SK-N-MC (cell line): ENCODE data around the gene SP140.
"Not testable (repeated sequence)": the region's sequence is repeated elsewhere in the genome, so short reads cannot be mapped to it uniquely, and the experiment has no call there.

Experiments
- DNase-seq: peaks from one replicate; pipeline ENCODE4 v3.0.0-alpha.2; 2011; ENCODE audit warnings: low read depth, low spot score
- H3K27ac ChIP-seq: fragments of 200-600 bp; sonication (generic); 2 replicates; pipeline ENCODE4 v1.5.1; 2016; ENCODE audit warnings: mixed run types
- H3K36me3 ChIP-seq: fragments of 200-600 bp; sonication (generic); 2 replicates; pipeline ENCODE4 v1.6.1; 2017; ENCODE audit warnings: antibody characterized with exemption, low read length, mixed read lengths; ENCODE audit not compliant: insufficient read depth
- H3K4me3 ChIP-seq: fragments of 200-600 bp; sonication (generic); 2 replicates; pipeline ENCODE4 v1.5.1; 2016
- H3K9ac ChIP-seq: fragments of 200-600 bp; sonication (generic); 2 replicates; pipeline ENCODE4 v1.8.0; 2017; ENCODE audit warnings: mixed run types, mixed read lengths; ENCODE audit not compliant: insufficient read length
- H3K9me3 ChIP-seq: fragments of 200-600 bp; sonication (generic); 2 replicates; pipeline ENCODE4 v1.6.1; 2017; ENCODE audit warnings: low read depth, mild to moderate bottlenecking, antibody characterized with exemption, low read length, moderate library complexity, mixed read lengths
- EZH2 ChIP-seq: fragments of 200-600 bp; sonication (generic); IDR thresholded peaks from one replicate; pipeline ENCODE4 v1.6.1; 2017; ENCODE audit warnings: antibody characterized with exemption
- FOXP2 ChIP-seq: optimal IDR thresholded peaks from 2 replicates; pipeline ENCODE3; 2011; ENCODE audit warnings: mild to moderate bottlenecking, moderate library complexity; ENCODE audit not compliant: insufficient read depth; ENCODE audit errors: extremely low read length, control extremely low read depth
- POLR2AphosphoS5 ChIP-seq: IDR thresholded peaks from 2 replicates; pipeline ENCODE4 v1.6.1; 2012; ENCODE audit warnings: mild to moderate bottlenecking, low read depth, low read length, borderline replicate concordance

The SP140 gene

DNA sequence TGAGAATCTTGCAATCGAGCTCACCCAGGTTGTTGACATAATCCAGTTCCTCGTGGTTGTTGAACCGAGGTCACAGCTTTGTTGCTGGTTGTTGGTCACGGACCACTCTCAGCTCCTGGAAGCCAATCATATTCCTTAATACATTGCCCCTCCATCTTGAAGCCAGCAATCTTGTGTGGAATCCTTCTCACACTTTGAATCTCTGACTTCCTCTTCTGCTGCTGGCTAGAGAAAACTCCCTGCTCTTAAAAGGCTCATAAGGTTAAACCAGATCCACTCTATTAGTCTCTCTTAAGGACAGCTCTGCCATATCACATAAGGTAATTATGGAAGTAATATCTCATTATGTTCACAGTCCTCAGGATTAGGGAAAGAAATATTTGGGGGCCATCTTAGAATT, 41.1 kb downstream of the SP140 start:
- H3K9ac ChIP-seq: no peak overlapping the region
- H3K4me3 ChIP-seq: no peak overlapping the region
- no peak for TF ChIP-seq POLR2AphosphoS5
- TF ChIP-seq FOXP2: no peak
- no peak for TF ChIP-seq EZH2
- H3K27ac ChIP-seq: no peak overlapping the region
- H3K36me3 ChIP-seq: no peaks in the 10 kb centered on the region
- no peaks in the 10 kb centered on the region for H3K9me3 ChIP-seq
- no peak for DNase-seq

DNA sequence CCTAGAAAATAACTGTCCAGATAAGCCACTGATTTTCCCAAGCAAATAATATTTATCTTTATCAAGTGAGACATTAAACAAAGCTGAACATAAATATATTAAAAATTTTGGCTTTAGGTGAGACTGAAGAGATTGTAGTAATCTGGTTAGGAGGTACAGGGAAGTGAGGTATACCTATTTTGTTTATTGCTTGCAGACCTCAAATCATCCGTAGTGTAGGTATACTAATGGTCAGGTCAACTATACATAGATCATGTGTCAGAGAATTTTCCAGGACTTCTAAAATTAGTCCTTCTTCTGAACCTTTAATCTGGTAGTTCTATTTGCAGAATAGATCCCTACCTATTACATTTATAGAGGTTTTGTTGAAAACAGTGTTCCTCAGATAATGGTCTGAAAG, 41.5 kb downstream of the SP140 start:
- no peak overlapping the region for H3K4me3 ChIP-seq
- H3K9ac ChIP-seq: no peak overlapping the region
- H3K27ac ChIP-seq: no peak overlapping the region
- H3K36me3 ChIP-seq: no peaks in the 10 kb centered on the region
- DNase-seq: no peak
- TF ChIP-seq EZH2: no peak
- TF ChIP-seq POLR2AphosphoS5: no peak
- TF ChIP-seq FOXP2: no peak
- no peaks in the 10 kb centered on the region for H3K9me3 ChIP-seq

DNA sequence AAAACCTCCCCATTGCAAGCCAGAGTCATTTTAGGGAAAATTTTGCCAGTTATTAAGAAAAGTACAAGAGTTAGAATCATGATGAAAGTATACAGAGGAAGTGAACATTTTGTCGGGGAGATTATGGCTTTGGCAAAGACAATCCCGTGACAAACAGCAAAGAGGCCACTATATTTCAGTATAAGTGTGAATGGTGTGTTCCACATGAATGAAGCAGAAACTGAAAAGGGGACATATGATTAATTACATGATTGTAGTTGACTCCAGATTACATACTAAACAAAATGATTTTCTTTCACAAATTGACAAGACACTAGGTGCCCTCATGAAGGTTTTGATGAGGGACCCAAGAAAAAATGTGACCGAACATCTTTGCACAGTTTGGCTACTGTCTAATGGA, 42.0 kb downstream of the SP140 start:
- no peak overlapping the region for H3K27ac ChIP-seq
- no peak for DNase-seq
- H3K4me3 ChIP-seq: no peak overlapping the region
- no peaks in the 10 kb centered on the region for H3K36me3 ChIP-seq
- no peak for TF ChIP-seq POLR2AphosphoS5
- TF ChIP-seq EZH2: no peak
- no peak for TF ChIP-seq FOXP2
- no peaks in the 10 kb centered on the region for H3K9me3 ChIP-seq
- no peak overlapping the region for H3K9ac ChIP-seq

DNA sequence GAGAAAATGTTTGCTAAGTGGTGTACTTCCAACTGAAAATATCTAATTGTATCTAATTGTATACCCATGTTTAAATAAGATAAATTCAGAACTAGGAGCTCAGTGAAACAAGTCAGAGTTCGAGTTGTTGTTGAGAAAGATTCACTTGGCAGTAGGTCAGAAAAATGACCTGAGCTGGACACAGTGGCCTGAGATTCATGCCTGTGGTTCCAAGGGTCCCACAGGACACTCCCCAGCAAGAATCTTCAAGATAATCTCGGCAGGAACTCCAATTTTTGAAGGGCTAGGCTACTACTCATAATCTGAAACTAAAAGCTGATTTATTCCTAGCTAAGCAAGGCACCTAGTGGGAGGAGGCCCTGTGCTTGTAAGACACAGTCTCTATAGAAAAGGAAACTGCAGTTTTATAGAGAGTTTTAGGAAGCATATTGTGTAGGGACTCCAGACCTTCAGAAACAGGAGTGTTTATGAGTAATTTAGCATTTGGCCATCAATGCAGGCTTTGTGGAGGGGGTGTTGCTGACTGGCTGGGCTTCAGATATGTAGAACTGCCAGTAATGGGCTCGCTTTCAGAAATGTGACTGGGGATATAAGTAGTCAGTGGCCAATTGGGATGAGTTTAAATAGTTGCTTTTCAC, 43.2 kb downstream of the SP140 start:
- Histone ChIP-seq H3K9me3 (no peaks in the 10 kb centered on the region), H3K36me3 (no peaks in the 10 kb centered on the region), H3K27ac (no peak overlapping the region), H3K9ac (no peak overlapping the region), H3K4me3 (no peak overlapping the region)
- no peak for DNase-seq
- TF ChIP-seq EZH2 (no peak), POLR2AphosphoS5 (no peak), FOXP2 (no peak)

DNA sequence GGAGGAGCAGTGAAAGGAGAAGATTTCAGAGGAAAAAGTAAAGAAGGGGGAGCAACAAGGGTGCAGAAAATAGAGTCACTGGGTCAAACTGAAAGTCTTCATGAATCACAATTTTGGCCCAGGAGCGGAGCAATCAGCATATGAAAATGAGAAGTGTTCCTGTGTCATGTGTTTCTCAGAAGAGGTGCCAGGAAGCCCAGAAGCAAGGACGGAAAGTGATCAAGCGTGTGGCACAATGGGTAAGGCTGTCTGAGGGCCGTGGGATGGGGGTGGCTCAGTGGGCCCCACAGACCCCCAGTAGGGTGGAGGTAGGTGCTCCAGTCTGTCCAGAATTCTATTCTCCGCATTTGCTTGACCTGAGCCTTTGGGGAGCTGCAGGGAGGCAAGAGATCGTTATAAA, 44.2 kb downstream of the SP140 start:
- DNase-seq: no peak
- Histone ChIP-seq H3K4me3 (no peak overlapping the region), H3K36me3 (no peaks in the 10 kb centered on the region), H3K27ac (no peak overlapping the region), H3K9me3 (no peaks in the 10 kb centered on the region), H3K9ac (no peak overlapping the region)
- TF ChIP-seq POLR2AphosphoS5 (no peak), EZH2 (no peak), FOXP2 (no peak)

DNA sequence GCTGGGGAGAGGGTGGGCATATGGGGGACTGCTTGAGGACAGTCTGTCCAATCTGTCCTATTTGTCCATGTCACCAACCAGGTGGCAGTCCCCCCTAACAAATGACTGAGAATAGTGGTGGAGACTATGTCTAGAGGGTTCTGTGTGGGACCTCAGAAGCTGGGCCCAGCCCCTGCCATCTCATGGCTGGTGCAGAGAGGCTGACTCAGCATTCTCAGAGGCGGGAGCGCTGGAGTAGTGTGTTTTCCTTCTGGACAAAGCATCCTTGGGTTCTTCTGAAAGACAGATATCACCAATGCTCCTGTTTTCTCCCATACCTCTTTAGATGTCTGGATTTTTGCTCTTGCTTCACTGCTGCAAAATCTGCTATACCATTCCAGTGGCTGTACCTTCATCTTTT, 57.4 kb downstream of the SP140 start:
- no peak overlapping the region for H3K9ac ChIP-seq
- TF ChIP-seq EZH2: no peak
- TF ChIP-seq FOXP2: no peak
- TF ChIP-seq POLR2AphosphoS5: no peak
- H3K9me3 ChIP-seq: no peaks in the 10 kb centered on the region
- H3K27ac ChIP-seq: no peak overlapping the region
- H3K4me3 ChIP-seq: no peak overlapping the region
- DNase-seq: no peak
- no peaks in the 10 kb centered on the region for H3K36me3 ChIP-seq

DNA sequence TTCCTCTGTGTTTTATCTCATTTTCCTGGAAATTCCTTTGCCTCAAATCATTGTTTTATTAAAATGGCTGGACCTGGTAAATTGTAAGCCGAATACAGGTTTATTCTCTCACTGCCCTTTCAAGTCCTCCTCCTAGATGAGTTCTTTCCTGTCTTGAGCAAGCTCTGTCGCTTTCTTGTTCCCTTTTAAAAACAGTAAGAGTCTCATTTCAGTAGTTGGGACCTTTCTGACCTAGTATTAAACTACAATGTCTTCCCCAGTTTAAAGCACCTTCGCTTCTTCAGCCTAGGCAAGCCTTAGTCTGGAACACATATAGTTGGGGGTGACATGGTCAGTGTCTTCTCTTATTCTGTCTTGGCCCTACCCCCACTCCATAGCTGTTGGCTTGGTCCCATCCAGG, 60.5 kb downstream of the SP140 start:
- Histone ChIP-seq H3K9ac (no peak overlapping the region), H3K4me3 (no peak overlapping the region), H3K36me3 (no peaks in the 10 kb centered on the region), H3K9me3 (no peaks in the 10 kb centered on the region), H3K27ac (no peak overlapping the region)
- DNase-seq: no peak
- TF ChIP-seq POLR2AphosphoS5 (no peak), FOXP2 (no peak), EZH2 (no peak)

DNA sequence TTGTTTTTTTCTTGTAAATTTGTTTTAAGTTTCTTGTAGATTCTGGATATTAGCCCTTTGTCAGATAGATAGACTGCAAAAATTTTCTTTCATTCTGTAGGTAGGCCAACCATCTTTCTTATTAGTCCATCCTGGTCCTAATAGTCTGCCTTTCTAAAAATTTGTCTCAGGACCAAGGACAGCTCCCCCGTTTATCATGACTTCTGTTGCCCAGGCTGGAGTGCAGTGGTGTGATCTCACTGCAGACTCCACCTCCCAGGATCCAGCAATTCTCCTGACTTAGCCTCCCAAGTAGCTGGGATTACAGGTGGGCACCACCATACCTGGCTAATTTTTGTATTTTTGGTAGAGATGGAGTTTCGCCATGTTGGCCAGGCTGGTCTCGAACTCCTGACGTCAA, 63.8 kb downstream of the SP140 start:
- DNase-seq: peak; percentile 22
- not testable (repeated sequence) for H3K9me3 ChIP-seq

DNA sequence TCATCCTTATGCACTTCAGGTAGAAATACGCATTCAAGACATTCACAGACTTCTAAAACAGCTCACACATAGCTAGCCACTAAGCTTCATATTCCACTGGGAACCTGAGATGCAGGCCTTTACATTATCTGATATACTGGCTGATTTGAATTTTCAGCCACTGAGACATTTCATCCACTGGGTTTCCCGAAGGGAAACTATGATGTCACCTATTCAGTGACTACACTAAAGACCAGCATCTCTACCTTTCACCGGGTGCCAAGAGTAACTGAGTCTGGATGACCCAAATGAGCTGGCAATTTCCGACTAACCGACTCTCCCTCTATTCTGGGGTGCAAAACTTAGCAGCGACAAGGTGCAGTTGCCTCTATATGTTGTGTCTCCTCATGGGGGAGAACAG, 69.7 kb downstream of the SP140 start:
- no peak for DNase-seq
- Histone ChIP-seq H3K4me3 (no peak overlapping the region), H3K9ac (no peak overlapping the region), H3K9me3 (no peaks in the 10 kb centered on the region), H3K36me3 (no peaks in the 10 kb centered on the region), H3K27ac (no peak overlapping the region)
- TF ChIP-seq FOXP2 (no peak), EZH2 (no peak), POLR2AphosphoS5 (no peak)

More for the DNA sequence above, 63.8 kb downstream of the SP140 start:
- not testable (repeated sequence) for H3K4me3 ChIP-seq, H3K9ac ChIP-seq, H3K36me3 ChIP-seq, H3K27ac ChIP-seq

DNA sequence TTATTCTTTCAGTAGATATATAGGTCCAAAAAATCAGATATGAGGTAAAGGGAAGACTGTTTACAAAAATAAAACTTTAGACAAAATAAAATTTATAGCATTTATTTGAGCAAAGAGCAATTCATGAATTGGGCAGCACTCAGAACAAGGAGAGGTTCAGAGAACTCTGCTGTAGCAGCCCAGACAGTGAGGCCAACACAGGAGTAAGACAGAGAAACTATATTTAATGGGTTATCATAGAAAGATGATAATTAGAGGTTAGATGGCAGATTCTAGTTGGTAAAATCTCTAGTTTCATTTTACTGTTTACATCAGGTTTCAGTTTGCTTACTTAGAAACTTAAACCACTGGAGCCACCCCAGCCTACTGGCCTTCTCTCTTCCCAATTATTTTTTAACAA, 71.4 kb downstream of the SP140 start:
- TF ChIP-seq EZH2: no peak
- no peaks in the 10 kb centered on the region for H3K36me3 ChIP-seq

More for the DNA sequence above, 71.4 kb downstream of the SP140 start:
- H3K27ac ChIP-seq: no peak overlapping the region
- no peak overlapping the region for H3K4me3 ChIP-seq
- DNase-seq: no peak
- no peak overlapping the region for H3K9ac ChIP-seq
- no peaks in the 10 kb centered on the region for H3K9me3 ChIP-seq
